Astrocyte (in vitro differentiated cells and primary cell): ENCODE measurements around the gene HK3. TPM values are rescaled to one million over a fixed set of nuclear protein-coding genes. Genes with fewer than 3 reads are reported as not detected.

Source experiments
- DNase-seq: peaks from one replicate; pipeline ENCODE4 v3.0.0-alpha.2; 2010; ENCODE audit warnings: low read depth
- FAIRE-seq: peaks from 2 replicates; lab custom pipeline; 2011; peaks lifted over from hg19 to GRCh38; lab: Jason Lieb, UNC
- H2AFZ ChIP-seq: 2 replicates; pipeline ENCODE4 v1.6.0; 2012; ENCODE audit warnings: low read depth, low read length, inconsistent platforms
- H3K27ac ChIP-seq: 2 replicates; pipeline ENCODE4 v1.5.1; 2011; ENCODE audit warnings: low read depth, low read length, inconsistent platforms
- H3K27me3 ChIP-seq: 2 replicates; pipeline ENCODE4 v1.6.0; 2011; ENCODE audit warnings: low read length, inconsistent platforms; ENCODE audit not compliant: insufficient read depth
- H3K36me3 ChIP-seq: 2 replicates; pipeline ENCODE4 v1.5.1; 2011; ENCODE audit warnings: low read length, inconsistent platforms; ENCODE audit not compliant: insufficient read depth
- H3K4me1 ChIP-seq: 2 replicates; pipeline ENCODE4 v1.5.1; 2011; ENCODE audit warnings: low read length, inconsistent platforms; ENCODE audit not compliant: insufficient read depth
- H3K4me2 ChIP-seq: 2 replicates; pipeline ENCODE4 v1.6.0; 2012; ENCODE audit warnings: low read length, inconsistent platforms
- H3K4me3 ChIP-seq: 2 replicates; pipeline ENCODE4 v1.5.1; 2011; ENCODE audit warnings: low read depth, mild to moderate bottlenecking, low read length, inconsistent platforms; ENCODE audit not compliant: insufficient read depth
- H3K79me2 ChIP-seq: 2 replicates; pipeline ENCODE4 v1.6.0; 2012; ENCODE audit warnings: mild to moderate bottlenecking, low read length, inconsistent platforms; ENCODE audit not compliant: insufficient read depth
- H3K9ac ChIP-seq: 2 replicates; pipeline ENCODE4 v1.6.0; 2012; ENCODE audit warnings: mild to moderate bottlenecking, low read length, inconsistent platforms
- H3K9me3 ChIP-seq: 2 replicates; pipeline ENCODE4 v1.5.1; 2012; ENCODE audit warnings: low read depth, mild to moderate bottlenecking, low read length, inconsistent platforms; ENCODE audit not compliant: insufficient read depth
- H4K20me1 ChIP-seq: 2 replicates; pipeline ENCODE4 v1.6.0; 2012; ENCODE audit warnings: low read length, inconsistent platforms; ENCODE audit not compliant: insufficient read depth
- H3K27ac Mint-ChIP-seq: one replicate; pipeline ENCODE4 v1.8.0; 2021; ENCODE audit warnings: mild to moderate bottlenecking, mixed read lengths; ENCODE audit not compliant: unreplicated experiment
- H3K27me3 Mint-ChIP-seq: one replicate; pipeline ENCODE4 v1.8.0; 2021; ENCODE audit warnings: low read depth, mixed read lengths; ENCODE audit not compliant: unreplicated experiment
- H3K36me3 Mint-ChIP-seq: one replicate; pipeline ENCODE4 v1.8.0; 2021; ENCODE audit warnings: low read depth, mixed read lengths; ENCODE audit not compliant: unreplicated experiment
- H3K4me1 Mint-ChIP-seq: one replicate; pipeline ENCODE4 v1.8.0; 2021; ENCODE audit warnings: low read depth, mixed read lengths; ENCODE audit not compliant: unreplicated experiment
- H3K4me3 Mint-ChIP-seq: one replicate; pipeline ENCODE4 v1.8.0; 2021; ENCODE audit warnings: mild to moderate bottlenecking, moderate library complexity, mixed read lengths; ENCODE audit not compliant: unreplicated experiment
- H3K9me3 Mint-ChIP-seq: one replicate; pipeline ENCODE4 v1.8.0; 2021; ENCODE audit warnings: mild to moderate bottlenecking, mixed read lengths; ENCODE audit not compliant: unreplicated experiment
- EZH2 ChIP-seq: IDR thresholded peaks from 2 replicates; pipeline ENCODE4 v1.6.1; 2012; ENCODE audit warnings: mild to moderate bottlenecking, low read length, inconsistent platforms; ENCODE audit not compliant: insufficient read depth
- total RNA-seq: library from RNA; stranded (reverse); gene quantifications from 2 replicates; pipeline ENCODE4 v1.2.1, GENCODE V29; 2021
- TF ChIP-seq, protein P1 (sequence below): IDR thresholded peaks from 2 replicates; pipeline ENCODE4 v1.5.1; 2011; ENCODE audit warnings: low read depth, mild to moderate bottlenecking, inconsistent platforms, low read length, moderate library complexity; ENCODE audit not compliant: insufficient read depth

The HK3 gene
- total RNA-seq, 1 donor from 2014 or later: not detected

DNA sequence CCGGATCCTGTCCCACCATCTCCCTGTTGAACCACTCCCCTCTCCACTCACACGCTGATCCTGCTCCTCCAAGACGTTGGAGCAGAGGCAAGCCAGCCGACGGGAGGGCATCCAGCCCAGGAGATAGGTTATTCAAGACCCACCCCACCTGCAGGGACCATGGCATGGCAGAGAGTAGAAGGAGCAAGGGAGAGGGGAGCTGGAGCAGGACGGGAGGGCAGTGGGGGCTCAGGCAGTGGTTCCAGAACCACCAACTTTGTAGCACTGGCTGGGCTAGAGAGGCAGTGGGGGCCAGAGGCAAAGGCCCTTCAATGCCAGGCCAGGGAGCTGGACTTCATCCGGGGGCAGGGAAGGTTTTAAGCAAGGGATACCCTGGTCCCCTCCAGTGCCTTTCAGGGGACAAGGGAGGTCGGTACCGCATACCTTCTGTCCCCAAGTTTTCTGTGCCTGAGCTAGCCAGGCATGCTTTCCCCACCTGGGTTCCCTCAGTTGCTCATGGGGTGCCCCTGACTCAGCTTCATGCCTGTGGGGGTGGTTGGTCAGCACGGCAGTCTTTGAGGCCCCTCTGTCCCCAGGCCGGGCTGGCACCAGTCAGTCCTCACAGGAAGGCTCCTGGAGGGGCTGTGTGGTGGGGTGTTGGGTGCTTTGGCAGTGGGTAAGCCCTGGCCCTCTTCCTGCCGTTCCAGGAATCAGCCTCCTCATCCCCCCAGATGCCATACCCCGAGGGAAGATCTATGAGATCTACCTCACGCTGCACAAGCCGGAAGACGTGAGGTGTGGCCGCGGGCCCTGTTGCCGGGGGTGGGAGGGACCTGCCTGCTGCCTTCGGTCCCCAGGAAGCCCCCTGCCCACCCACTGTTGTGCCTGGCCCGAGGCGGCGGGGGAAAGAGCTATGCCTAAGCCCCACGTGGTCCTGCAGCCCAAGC lies 22.4 kb downstream of the HK3 start:
- Mint-ChIP-seq H3K27ac (no peak overlapping the region), H3K4me3 (no peak overlapping the region), H3K4me1 (no peaks in the 10 kb centered on the region), H3K9me3 (no peaks in the 10 kb centered on the region), H3K27me3 (peaks cover 46% of the 10 kb centered on the region), H3K36me3 (peaks cover 5% of the 10 kb centered on the region)
- Histone ChIP-seq H2AFZ (no peak overlapping the region), H3K4me3 (no peak overlapping the region), H3K27me3 (peaks cover 13% of the 10 kb centered on the region), H3K9me3 (no peaks in the 10 kb centered on the region), H3K4me2 (no peak overlapping the region), H3K36me3 (no peaks in the 10 kb centered on the region), H3K27ac (no peak overlapping the region), H3K9ac (no peak overlapping the region), H4K20me1 (no peaks in the 10 kb centered on the region), H3K4me1 (no peaks in the 10 kb centered on the region), H3K79me2 (no peaks in the 10 kb centered on the region)
- no peak for FAIRE-seq
- TF ChIP-seq EZH2: no peak
- TF ChIP-seq, protein P1, sequence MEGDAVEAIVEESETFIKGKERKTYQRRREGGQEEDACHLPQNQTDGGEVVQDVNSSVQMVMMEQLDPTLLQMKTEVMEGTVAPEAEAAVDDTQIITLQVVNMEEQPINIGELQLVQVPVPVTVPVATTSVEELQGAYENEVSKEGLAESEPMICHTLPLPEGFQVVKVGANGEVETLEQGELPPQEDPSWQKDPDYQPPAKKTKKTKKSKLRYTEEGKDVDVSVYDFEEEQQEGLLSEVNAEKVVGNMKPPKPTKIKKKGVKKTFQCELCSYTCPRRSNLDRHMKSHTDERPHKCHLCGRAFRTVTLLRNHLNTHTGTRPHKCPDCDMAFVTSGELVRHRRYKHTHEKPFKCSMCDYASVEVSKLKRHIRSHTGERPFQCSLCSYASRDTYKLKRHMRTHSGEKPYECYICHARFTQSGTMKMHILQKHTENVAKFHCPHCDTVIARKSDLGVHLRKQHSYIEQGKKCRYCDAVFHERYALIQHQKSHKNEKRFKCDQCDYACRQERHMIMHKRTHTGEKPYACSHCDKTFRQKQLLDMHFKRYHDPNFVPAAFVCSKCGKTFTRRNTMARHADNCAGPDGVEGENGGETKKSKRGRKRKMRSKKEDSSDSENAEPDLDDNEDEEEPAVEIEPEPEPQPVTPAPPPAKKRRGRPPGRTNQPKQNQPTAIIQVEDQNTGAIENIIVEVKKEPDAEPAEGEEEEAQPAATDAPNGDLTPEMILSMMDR: no peak
- no peak for DNase-seq

DNA sequence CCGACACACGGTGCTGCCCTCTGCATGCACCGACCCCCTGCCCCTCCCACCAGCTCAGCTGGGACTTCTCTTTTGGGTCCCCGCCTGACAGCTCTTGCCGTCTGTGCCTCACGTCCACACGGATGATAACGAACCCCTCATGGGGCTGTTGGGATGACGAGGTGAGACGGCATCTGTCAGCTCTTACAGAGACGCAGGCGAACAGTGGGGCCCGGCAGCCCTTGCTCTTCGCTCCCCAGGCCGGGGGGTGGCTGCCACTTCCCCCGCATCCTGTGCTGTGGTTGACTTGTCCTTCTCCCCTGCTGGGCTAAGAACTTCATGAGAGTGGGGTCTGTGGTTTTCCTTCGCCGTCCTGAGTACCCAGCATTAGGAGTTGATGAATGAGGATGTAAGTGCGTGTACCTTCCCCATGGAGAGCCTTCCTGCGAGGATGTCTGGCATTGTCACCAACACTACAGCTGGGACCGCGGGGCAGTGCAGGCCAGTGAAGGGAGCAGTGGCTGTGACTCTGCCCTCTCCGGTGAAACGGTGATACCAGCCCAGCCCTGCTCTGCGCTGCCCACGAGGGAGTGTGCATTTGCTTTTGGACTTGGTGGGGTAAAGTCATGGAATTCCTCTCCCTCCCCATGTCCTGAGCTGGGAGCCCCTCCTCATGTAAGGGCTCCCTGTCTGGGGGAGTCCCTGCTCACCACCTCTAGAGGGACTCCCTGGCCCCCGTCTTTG lies 23.2 kb downstream of the HK3 start:
- H4K20me1 ChIP-seq: no peaks in the 10 kb centered on the region
- no peak overlapping the region for H3K27ac Mint-ChIP-seq
- no peak for FAIRE-seq
- no peak overlapping the region for H2AFZ ChIP-seq
- no peak overlapping the region for H3K4me3 Mint-ChIP-seq
- H3K9me3 Mint-ChIP-seq: no peaks in the 10 kb centered on the region
- no peaks in the 10 kb centered on the region for H3K9me3 ChIP-seq
- no peak for DNase-seq
- no peaks in the 10 kb centered on the region for H3K36me3 ChIP-seq
- H3K4me2 ChIP-seq: no peak overlapping the region
- no peak overlapping the region for H3K4me3 ChIP-seq
- no peaks in the 10 kb centered on the region for H3K4me1 Mint-ChIP-seq
- peaks cover 13% of the 10 kb centered on the region for H3K27me3 ChIP-seq
- H3K9ac ChIP-seq: no peak overlapping the region
- no peaks in the 10 kb centered on the region for H3K4me1 ChIP-seq
- TF ChIP-seq, protein P1: no peak
- no peak for TF ChIP-seq EZH2
- peaks cover 43% of the 10 kb centered on the region for H3K27me3 Mint-ChIP-seq
- H3K79me2 ChIP-seq: no peaks in the 10 kb centered on the region
- no peak overlapping the region for H3K27ac ChIP-seq
- H3K36me3 Mint-ChIP-seq: peaks cover 5% of the 10 kb centered on the region
